HG02973 (cell line): ENCODE results near the gene TRAPPC6A.

Source experiments
- ATAC-seq: cut with Tn5 transposase; IDR thresholded peaks from one replicate; pipeline ENCODE4 v1.9.1; 2021; ENCODE audit warnings: moderate library complexity; ENCODE audit not compliant: unreplicated experiment

TRAPPC6A gene, protein sequence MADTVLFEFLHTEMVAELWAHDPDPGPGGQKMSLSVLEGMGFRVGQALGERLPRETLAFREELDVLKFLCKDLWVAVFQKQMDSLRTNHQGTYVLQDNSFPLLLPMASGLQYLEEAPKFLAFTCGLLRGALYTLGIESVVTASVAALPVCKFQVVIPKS

DNA sequence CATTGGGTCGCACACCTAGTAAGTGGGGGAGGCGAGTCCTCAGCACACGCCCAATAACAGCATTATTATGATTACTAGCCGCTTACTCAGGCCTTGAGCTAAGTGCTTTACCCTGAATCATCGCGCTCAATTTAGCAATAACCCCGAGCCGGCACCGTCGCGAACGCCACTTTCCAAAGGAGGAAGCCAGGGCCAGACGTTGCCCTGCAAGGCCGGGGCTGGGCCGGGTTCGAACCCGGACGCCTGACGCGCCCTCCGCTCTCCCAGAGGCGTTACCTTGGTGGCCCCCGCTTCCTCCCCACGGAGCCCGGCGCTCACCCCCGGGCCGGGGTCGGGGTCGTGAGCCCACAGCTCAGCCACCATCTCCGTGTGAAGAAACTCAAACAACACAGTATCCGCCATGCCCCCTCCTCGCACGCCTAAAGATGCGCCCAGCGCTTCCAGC, at the start of gene TRAPPC6A:
Gene TRAPPC6A (minus strand): TSS at position 421 of the 445 bp plus-strand sequence. CDS start 19 bp downstream, at position 402.
- peak; percentile 5 for ATAC-seq

DNA sequence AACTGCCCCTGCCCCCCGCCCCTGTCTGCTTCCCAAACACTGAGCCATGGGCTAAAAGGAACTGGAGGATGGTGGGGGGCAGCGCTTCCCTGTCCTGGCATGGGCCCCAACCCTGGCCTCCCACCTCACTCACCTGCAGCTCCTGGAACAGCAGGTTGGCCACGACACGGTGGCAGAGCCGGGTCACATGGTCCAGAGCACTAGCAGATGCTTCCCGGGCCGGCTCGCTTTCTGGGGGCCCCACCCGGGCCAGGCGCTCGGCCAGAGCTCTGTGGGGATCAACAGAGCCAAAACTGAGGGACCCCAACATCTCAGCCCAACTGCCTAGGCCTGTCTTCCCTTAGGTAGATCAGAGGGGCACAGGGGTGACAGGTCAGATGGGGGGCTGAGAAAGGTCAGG, 46.6 kb upstream of the TRAPPC6A start:
- no peak for ATAC-seq

DNA sequence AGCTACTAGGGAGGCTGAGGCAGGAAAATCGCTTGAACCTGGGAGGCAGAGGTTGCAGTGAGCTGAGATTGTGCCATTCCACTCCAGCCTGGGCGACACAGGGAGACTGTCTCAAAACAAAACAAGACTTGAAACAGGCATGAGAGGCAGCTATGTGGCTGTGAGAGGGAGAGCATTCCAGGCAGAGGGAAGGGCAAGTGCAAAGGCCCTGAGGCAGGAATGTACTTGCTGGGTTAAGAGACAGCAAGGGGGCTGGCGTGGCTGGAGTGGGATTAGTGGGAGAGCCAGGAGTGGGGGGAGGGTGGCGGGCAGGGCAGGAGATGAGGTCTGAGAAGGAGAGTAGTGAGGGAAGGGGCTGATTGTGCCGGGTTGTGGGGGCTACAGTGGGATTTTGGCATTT, 45.8 kb upstream of the TRAPPC6A start:
- no peak for ATAC-seq

DNA sequence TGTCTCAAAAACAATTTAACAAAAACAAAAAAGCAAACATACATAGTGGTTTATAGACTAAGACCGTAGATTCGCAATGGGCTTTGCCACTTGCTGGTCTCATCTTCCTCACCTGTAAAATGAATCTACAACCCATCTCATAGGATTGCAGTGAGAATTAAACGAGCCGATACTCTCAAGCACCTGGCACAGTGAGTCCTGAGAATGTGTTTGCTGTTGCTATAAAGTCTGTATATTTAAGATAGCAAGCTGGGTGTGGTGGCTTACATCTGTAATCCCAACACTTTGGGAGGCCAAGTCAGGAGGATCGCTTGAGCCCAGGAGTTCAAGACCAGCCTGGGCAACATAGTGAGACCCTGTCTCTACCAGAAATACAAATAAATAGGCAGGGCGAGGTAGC, 44.7 kb upstream of the TRAPPC6A start:
- no peak for ATAC-seq

DNA sequence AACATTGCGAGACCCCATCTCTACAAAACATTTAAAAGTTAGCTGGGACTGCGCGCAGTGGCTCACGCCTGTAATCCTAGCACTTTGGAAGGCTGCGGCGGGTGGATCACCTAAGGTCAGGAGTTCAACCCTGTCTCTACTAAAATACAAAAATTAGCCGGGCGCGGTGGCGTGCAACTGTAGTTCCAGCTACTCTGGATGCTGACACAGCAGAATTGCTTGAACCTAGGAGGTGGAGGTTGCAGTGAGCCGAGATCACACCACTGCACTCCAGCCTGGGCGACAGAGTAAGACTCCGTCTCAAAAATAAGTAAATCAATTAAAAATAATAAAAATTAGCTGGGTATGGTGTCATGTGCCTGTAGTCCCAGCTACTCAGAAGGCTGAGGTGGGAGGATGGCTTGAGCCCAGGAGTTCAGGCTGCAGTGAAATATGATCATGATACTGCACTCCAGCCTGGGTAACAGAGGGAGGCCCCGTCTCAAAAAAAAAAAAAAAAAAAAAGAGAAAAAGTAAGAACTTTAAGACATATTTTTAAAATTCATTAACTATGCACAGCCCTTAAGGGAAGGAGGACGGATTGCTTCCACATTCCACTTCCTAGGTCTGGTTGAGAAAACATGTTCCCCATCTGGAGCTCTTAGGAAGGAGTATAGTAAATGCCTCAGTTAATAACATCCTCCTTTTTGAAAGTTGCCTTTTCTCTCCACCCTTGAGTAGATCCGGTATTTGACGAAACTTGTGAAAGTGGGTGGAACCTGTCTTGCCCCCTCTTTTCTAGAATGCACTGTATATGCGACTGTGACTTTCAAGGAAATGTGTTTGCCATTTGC, 41.1 kb upstream of the TRAPPC6A start:
- no peak for ATAC-seq

DNA sequence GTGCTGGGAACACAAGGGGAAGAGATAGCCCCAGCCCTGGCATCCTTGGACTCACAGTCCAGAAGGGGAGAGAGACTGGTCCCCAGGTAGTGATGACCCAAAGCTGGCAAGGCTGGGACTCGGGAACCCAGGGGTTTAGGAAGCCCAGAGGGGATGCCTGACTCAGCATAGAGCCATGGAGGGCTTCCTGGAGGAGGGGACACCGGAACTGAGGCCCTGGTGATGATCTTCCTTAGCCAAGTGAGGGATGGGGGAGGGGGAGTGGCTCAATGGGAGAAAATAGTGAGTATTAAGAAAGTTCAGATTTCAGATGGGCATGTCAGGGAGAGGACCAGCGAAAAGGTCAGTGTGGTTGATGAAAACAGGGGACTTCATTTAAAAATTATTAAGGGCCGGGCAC, 40.4 kb upstream of the TRAPPC6A start:
- no peak for ATAC-seq

DNA sequence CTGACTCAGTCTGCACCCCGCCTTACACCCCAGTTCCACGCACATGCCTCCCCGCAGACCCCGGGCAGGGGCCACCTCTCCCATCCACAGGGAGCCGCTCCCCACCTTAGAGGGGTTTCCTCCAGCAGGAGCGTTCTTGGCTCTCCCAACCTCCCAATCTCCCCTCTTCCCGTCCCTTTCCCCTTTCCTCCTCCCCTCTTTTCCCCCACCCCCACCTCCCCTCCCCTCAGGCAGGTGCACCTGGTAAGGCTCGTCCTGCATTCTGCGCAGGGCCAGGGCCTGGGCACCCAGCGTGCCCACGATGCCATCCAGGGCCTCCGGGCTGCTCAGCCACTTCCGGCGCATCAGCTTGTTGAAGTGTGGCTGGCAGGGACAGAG, 39.9 kb upstream of the TRAPPC6A start:
- no peak for ATAC-seq

DNA sequence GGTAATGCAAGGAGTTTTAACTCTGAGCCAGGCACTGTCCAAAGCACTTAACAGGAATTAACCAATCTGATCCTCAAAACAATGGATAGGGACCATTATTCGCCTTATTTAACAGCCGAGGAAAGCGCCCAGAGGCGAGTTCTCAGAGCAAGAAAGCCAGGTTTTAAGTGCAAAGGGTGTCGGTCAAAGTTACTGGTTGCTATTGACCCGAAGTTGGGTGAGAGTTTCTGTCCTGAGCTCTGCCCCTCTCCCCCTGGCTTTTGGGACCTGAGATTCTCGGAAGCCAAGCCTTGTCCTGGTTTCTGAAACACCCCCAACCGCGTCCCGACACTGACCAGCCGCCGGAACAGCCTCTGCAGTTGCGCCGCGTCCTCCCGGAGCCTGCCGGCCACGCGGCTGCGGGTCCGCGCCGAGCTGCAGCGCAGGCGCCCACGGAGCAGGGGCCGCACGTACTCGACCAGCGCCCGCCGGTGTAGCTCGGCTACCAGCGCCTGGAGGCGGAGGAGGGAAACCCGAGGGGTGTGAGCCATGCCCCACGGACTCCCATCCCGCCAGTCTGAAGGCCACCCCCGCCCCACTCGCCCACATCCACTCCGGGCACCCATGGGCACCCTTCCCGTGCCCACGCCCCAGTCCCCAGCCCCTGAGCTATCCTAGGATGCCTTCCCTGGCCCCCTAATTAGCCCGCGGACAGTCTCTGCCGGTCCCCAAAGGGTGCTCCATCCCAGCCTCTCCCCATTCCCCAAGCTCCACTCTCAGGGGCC, 39.3 kb upstream of the TRAPPC6A start:
- ATAC-seq, result no peak

DNA sequence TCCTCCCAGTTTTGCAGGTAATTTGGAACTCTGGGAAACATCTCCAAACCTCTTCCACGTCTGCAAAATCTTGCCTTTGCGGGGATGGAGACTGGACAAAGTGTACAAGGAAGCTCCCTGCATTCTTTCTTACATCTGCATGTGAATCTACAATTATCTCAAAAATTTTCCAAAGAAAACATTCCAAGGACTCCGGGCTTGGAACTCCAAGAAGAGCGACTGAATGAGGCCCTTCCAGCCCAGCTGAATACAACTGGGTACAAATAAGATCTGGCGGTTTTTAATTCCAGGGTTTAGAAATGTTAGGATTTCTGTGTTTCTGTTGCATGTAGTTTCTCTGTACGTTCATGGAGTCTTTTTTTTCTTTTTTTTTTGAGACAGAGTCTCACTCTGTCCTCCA, 38.6 kb upstream of the TRAPPC6A start:
- ATAC-seq, result no peak

DNA sequence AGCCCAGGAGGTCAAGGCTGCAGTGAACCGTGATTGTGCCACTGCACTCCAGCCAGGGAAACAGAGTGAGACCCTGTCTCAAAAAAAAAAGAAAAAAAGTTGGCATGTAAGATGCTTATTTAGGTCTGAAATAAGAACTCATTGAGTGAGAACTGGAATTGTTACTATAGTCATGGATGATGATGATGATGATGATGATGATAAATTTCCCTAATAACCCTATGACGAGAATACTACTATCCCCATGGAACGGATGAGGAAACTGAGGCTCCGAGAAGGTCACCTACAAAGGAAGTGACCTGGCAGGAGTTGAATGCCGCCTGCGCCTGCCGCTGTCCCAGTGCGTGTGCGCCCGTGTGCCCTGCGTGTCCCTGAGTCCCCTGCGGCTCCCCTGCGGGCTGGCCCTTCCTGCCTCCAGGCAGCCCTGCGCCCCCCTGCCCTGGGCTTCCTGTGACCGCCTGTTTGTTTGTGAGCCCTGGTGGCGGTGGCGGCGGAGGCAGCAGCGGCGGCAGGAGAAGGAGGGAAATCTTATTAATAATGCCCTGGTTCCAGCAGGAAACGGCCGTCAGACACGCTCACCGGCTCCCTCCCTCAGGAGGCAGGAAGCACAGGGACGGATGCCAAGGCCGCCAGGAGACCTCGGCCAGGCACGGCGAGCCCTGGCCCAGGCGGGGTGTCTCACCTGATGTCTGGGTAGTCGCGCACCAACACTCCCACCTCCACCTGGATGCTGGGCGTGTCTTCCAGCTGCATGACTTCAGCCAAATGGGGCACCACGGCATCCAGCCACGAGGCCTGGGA, 37.6 kb upstream of the TRAPPC6A start:
- ATAC-seq, result no peak

DNA sequence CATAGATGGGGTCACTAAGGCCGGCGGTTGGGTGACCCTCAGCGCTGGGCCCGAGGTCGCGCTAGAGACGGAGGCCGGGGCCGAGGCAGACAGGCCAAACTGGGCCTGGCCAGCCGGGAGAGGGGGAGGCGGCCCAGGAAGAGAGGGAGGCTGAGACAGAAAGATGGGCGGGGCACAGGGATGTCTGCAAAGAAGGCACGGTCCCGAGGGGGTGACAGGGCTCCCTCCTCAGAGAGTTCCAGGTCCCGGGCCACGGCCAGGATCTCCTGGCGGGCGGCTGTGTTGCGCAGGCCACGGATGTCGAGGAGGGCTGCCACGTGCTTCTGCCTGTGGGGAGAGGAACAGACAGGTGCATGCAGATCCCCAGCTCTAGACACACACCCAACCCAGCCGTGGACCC, 35.0 kb upstream of the TRAPPC6A start:
- no peak for ATAC-seq

DNA sequence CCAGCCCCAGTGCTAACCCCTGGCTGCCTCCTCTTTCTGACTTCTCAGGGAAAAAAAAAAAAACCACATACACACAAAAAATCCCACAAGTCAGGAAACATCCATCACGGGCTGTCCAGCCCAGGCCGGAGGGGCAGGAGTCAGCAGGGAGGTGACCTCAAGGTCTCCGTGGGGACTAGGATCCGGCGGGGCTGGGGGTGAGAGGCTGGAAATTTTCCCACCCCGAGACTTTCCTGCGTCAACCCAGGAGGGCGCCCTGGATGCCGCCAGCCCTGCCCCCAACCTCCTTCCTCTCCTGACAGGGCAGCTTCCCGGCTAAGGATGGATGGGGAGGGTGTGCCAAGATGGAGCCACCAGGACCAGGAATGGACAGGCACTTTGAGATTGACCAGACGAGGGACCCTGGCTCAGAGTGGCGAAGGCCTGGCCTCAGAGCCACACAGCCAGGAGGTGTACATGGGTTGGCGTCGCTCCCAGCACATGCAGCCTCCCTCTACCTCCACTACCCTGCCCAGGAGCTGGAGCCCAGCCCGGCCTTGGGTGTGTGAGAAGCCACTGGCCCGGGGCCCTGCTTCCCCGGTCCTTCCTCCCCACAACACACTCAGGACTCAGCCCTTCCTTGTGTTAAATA, 33.8 kb upstream of the TRAPPC6A start:
- no peak for ATAC-seq

DNA sequence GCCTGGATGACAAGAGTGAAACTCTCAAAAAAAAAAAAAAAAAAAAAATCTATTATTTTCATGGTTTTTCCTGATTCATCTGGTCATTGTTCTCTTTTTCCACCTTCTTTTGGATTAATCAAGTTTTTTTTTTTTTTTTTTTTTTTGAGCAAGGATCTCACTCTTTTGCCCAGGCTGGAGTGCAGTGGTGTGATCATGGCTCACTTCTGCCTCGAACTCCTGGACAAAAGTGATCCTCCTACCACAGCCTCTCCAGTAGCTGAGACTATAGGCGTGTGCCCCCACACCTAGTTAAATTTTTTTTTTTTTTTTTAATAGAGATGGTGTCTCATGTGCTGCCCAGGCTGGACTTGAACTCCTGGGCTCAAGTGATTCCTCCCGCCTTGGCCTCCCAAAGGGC, 28.3 kb upstream of the TRAPPC6A start:
- no peak for ATAC-seq

DNA sequence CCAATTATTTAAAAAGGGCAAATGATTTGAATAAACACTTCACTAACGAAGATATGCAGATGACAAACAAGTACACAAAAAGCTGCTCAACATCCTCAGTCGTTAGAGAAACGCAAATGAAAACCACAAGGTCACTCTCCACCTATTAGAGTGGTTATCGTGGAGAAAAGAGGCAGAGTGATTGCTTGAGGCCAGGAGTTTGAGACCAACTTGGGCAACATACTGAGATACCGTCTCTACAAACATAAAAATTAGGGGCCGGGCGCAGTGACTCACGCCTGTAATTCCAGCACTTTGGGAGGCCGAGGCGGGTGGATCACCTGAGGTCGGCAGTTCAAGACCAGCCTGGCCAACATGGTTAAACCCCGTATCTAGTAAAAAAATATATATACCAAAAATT, 27.8 kb upstream of the TRAPPC6A start:
- no peak for ATAC-seq

DNA sequence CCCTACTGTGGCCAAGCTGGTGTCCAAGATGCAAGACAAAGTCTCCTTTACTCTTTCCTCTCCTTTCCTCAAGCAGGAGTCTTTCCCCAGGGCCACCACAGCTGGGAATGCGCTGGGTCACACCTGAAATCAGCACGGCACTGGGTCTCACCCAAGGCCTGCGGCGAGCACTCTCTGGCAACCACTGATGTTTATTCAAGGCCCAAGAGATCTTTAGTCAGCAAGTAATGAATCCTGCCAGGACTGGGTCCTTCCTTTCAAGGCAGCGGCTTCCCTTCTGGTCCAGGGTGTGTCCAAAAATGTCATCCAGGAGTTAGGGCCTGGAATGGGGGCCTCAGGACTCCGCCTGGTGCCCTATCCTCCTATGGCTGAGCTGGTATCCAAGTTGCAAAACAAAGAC, 24.6 kb upstream of the TRAPPC6A start:
- ATAC-seq, result no peak

DNA sequence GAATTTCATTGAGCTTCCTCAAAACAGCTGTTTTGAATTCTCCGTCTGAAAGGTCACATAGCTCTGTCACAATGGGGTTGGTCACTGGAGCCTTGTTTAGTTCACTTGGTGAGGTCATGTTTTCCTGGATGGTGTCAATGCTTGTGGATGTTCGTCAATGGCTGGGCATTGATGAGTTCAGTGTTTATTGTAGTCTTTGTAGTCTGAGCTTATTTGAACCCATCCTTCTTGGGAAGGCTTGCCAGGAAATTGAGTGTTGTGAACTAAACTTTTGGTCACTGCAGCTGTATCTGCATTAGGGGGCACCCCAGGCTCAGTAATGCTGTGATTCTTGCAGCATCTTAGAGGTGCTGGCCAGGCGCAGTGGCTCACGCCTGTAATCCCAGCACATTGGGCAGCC, 22.5 kb upstream of the TRAPPC6A start:
- ATAC-seq, result no peak

DNA sequence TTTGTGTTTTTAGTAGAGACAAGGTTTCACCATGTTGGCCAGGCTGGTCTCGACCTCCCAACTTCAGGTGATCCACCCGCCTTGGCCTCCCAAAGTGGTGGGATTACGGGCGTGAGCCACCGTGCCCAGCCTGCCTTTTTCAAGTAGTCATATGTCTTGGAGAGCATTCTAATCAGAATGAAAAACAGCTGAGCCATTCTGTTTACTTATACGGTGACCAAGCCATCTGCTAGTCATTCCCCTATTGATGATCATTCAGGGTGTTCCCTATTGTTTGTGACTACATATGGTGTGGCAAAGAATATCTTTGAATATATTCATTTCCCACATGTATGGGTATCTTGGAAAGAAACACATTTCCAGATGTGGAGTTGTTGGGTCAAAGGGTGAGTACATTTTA, 17.7 kb upstream of the TRAPPC6A start:
- ATAC-seq, result no peak

DNA sequence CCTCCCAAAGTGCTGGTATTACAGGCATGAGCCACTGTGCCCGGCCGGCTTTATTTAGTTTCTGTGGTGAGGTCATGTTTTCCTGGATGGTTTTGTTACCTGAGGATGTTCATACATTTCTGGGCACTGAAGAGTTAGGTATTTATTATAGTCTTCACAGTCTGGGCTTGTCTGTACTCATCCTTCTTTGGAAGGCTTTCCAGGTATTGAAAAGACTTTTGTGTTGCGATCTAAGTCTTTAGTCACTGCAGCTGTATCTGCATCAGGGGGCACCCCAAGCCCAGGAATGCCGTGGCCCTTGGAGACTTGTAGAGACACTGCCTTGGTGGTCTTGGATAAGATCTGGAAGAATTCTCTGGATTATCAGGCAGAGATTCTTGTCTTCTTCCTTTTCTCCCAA, 13.3 kb upstream of the TRAPPC6A start:
- ATAC-seq, result no peak

DNA sequence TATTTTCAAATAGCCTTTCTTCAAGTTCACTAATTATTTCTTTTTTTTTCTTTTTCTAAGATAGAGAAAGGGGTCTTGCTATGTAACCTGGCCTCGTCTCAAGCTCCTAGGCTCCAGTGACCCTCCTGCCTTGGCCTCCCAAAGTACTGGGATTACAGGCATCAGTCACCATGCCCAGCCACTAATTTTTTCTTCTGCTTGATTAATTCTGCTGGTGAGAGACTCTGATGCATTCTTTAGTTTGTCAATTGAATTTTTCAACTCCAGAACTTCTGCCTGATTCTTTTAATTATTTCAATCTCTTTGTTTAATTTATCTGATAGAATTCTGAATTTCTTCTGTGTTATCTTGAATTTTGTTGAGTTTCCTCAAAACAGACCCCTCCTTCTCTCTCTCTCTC, 11.9 kb upstream of the TRAPPC6A start:
- no peak for ATAC-seq

DNA sequence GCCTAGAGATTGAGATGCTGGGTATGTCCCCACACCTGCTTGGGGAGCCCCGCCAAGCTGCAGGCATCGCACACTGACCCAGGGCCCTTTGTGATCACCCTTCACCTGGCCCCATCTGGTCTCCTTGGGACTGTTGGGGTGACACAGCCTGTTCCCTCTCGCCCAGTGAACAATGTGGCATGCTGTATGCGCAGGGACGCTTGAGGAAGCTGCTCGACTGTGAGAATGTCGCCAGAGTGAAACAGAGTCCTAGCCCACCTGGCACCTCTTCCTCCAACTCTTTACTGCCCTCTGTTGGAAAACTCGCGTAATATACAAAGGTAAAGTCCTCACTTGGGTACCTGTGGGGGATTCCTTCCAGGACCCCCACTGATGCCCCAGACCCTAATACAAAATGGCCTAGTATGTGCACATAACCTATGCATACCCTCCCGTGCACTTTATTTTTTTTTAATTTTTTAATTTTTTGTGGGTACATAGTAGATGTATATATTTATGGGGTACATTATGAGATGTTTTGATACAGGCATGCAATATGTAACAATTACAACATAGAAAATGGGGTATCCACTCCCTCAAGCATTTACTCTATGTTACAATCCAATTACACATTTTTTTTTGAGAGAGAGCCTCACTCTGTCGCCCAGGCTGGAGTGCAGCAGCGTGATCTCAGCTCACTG, 9.5 kb upstream of the TRAPPC6A start:
- no peak for ATAC-seq
